Measurements from ENCODE around the gene TMEM129. TPM values are rescaled to one million over a fixed set of nuclear protein-coding genes. Genes with fewer than 3 reads are reported as not detected.

TMEM129 gene
- total and polyA plus RNA-seq, 10 of the 15 experiments (the other 5 are each of a cell fraction or from before 2014, with no cell fraction given), result 0.19 to 24.9 (median 13.2) TPM

- H3K9ac ChIP-seq (ENCODE audit: control insufficient read depth, insufficient read depth, low read length), result no peak overlapping the region
- intact Hi-C loops (cut with micrococcal nuclease; ENCODE audit: unreplicated experiment), result loop anchor here (5.0 kb wide), 1 partner anchor 440 kb away; no protein-coding TSS in a partner anchor
- ATAC-seq, result no peak
These were observed 26.5 kb upstream of the TMEM129 start for GRCh38 chr4:1747603-1747967.

More at GRCh38 chr4:1747603-1747967, 26.5 kb upstream of the TMEM129 start:
- H3K9me3 ChIP-seq (replicated peaks; ENCODE audit: control insufficient read depth, insufficient read depth, low read length), result no peaks in the 10 kb centered on the region
- DNase-seq (ENCODE audit: low read depth, low spot score), result no peak
- SMC1A ChIA-PET (ENCODE audit: uncharacterized antibody, unreplicated experiment), result interaction anchor here (1.1 to 1.8 kb wide), 3 partner anchors 63 to 152 kb away, joined by 3 to 9 read pairs (median 7); no protein-coding TSS in a partner anchor
- CTCF ChIA-PET, result interaction anchor here (0.5 to 5.1 kb wide), 10 partner anchors 28 to 457 kb away, joined by 3 to 60 read pairs (median 4); no protein-coding TSS in a partner anchor
- H3K27me3 ChIP-seq (replicated peaks in 1 of 2; ENCODE audit: control insufficient read depth in 2 of 2, insufficient read depth in 2 of 2, low read length in 1 of 2), result no peaks in the 10 kb centered on the region
- no peak for FAIRE-seq
- H3K27ac ChIP-seq (ENCODE audit: control insufficient read depth, insufficient read depth), result no peak overlapping the region
- no peak overlapping the region for H3K4me3 ChIP-seq
- no peaks in the 10 kb centered on the region for H3K4me1 ChIP-seq (ENCODE audit: control insufficient read depth, insufficient read depth, low read length)
- in situ Hi-C loops (cut with MboI), result no loop called here
- no peak overlapping the region for H3K4me2 ChIP-seq (ENCODE audit: control insufficient read depth, insufficient read depth)
- 61% methylated on average over 16 of the region's 16 CpGs for WGBS (ENCODE audit: insufficient coverage, insufficient replicate concordance, low lambda C conversion rate, missing lambda C conversion rate)
- no peak overlapping the region for H2AFZ ChIP-seq (ENCODE audit: control insufficient read depth, low read depth, low read length)
- TF ChIP-seq PKNOX1 (IDR thresholded peaks at IDR 0.05), result no peak
- no peak for TF ChIP-seq IRF3 (IDR thresholded peaks at IDR 0.05)
- TF ChIP-seq SREBF1 (IDR thresholded peaks at IDR 0.05; ENCODE audit: low read length), result no peak
- TF ChIP-seq BACH1 (IDR thresholded peaks at IDR 0.05; ENCODE audit: borderline replicate concordance), result no peak
- TF ChIP-seq KLF5 (IDR thresholded peaks at IDR 0.05; ENCODE audit: partially characterized antibody), result no peak
- TF ChIP-seq SPI1 (IDR thresholded peaks at IDR 0.05; ENCODE audit: borderline replicate concordance, insufficient read depth, low read depth, low read length), result no peak
- TF ChIP-seq ETV6 (conservative IDR thresholded peaks at IDR 0.05 in 1 of 2, IDR thresholded peaks at IDR 0.05 in 1 of 2; ENCODE audit: borderline replicate concordance in 1 of 2, low read depth in 1 of 2), result no peak
- no peak for TF ChIP-seq BMI1 (IDR thresholded peaks at IDR 0.05; ENCODE audit: borderline replicate concordance)
- no peak for TF ChIP-seq FOXM1 (IDR thresholded peaks at IDR 0.05; ENCODE audit: low read depth, low read length)
- TF ChIP-seq TARDBP (IDR thresholded peaks at IDR 0.05; ENCODE audit: borderline replicate concordance), result no peak
- TF ChIP-seq TCF12 (IDR thresholded peaks at IDR 0.05; ENCODE audit: low read depth, low read length), result no peak
- no peak for TF ChIP-seq HDAC2 (IDR thresholded peaks at IDR 0.05)
- TF ChIP-seq SUPT20H (IDR thresholded peaks at IDR 0.05; ENCODE audit: borderline replicate concordance, control insufficient read depth, low read depth, low read length), result no peak
- TF ChIP-seq REST (IDR thresholded peaks at IDR 0.05; ENCODE audit: low read depth, low read length), result no peak
- BruUV-seq (replicated peaks), result no TSS peak
- peaks cover 0 to 12% of the 10 kb centered on the region in 2 experiments; a peak in 3 of 4 replicates for H3K36me3 ChIP-seq (ENCODE audit: control insufficient read depth in 2 of 2, insufficient read depth in 2 of 2, low read length in 1 of 2)
- H3K79me2 ChIP-seq (ENCODE audit: control insufficient read depth, insufficient read depth, low read length), result no peaks in the 10 kb centered on the region
- H4K20me1 ChIP-seq (ENCODE audit: control insufficient read depth, insufficient read depth), result no peaks in the 10 kb centered on the region
- POLR2A ChIA-PET, result no interaction called here
- RAD21 ChIA-PET (ENCODE audit: unreplicated experiment), result interaction anchor here (1.2 to 2.2 kb wide), 3 partner anchors 62 to 161 kb away, joined by 3 to 20 read pairs (median 12); no protein-coding TSS in a partner anchor

Measured in GM12878 (cell line).